HL-60/S4 treated with retinoic acid at 250 ng/mL for 4 days and 3 days (cell line): ENCODE measurements around the gene FBXO31.
"Not testable (repeated sequence)": the region's sequence is repeated elsewhere in the genome, so short reads cannot be mapped to it uniquely, and the experiment has no call there.

ENCODE experiments used
- in situ Hi-C: fragments of 300-500 bp; cut with MboI; formaldehyde crosslinking; loops from 2 replicates; pipeline ENCODE4 v1.7.0; 2022; ENCODE audit warnings: low sequenced_read_pairs

FBXO31 gene

DNA sequence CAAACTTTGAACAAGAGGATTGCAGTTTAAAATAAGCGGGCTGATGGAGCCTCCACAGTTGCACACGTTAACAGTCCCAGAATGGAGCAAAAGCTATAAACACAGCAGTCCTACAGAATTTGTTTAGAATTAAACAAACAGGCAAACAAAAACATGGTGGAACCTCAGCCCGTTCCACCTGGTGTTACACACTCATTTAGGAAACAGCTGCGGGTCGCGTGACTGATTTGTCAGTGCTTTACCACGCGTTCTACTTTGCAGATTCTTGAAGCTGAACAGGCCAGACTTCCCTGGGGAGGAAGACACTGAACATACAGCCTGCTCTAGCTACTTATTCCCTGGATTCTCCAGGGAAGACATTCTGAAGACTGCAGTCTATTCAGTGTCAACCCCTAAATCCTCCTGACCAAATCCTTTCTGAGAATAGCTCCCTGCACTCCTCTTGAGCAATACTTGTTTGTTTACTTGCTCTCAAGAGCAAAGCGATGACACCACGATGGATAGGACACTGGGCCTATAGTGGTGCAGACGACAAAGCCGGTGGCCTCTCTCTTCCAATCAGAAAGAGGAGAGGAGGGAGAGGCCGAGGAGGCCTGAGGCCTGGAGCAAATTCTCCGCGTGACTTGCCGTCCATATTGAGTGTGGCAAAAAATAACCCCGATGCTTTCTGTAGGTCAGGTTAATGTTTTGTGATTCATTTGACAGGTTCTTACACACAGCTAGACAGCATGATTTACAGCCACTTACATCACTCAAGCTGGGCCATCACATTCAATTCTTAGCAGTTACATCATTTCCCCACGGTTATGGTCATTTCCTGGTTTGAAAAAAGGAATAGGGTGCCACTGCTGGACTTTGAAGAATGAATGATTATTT, 4.6 kb upstream of the FBXO31 start:
- in situ Hi-C loops: no loop called here

DNA sequence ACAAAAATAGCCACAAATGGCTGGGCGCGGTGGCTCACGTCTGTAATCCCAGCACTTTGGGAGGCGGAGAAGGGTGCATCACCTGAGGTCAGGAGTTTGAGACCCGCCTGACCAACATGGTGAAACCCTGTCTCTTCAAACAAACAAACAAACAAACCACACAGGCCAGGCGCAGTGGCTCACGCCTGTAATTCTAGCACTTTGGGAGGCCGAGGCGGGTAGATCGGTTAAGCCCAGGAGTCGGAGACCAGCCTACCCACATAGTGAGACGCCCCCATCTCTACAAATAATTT, 1.2 kb upstream of the FBXO31 start:
- in situ Hi-C loops: not testable (repeated sequence)

DNA sequence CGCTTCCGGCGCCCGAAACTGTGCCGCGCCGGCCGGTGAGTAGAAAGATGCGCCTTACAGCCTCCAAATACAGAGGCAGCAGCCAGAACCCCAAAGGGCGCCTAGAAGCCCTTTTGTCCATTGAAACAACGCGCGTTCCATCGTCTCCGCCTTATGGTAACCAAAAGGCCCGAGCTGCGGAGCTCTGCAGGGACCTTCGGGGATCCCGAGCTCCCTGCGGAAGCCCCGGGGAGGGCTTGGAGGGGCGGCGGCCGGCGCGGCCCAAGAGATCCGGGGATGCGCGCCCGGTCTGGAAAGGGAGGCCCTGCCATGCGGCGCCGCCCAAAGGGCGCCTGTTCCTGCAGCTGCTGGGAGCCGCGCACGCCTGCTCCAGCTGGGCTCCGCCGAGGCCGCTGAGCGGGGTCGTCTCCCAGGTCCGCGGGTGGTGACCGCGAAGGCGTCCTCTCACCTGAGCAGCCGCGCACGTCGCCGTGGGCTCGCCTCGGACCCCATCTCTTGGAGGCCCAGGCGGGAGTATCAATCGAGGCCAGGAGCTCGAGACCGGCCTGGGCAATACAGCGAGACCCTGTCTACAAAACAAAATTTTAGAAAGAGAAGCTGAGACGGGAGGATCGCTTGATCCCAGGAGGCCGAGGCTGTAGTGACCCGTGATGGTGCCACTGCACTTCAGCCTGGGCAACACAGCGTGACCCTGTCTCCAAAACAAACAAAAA, 742 bp upstream of the FBXO31 start:
- in situ Hi-C loops: no loop called here

DNA sequence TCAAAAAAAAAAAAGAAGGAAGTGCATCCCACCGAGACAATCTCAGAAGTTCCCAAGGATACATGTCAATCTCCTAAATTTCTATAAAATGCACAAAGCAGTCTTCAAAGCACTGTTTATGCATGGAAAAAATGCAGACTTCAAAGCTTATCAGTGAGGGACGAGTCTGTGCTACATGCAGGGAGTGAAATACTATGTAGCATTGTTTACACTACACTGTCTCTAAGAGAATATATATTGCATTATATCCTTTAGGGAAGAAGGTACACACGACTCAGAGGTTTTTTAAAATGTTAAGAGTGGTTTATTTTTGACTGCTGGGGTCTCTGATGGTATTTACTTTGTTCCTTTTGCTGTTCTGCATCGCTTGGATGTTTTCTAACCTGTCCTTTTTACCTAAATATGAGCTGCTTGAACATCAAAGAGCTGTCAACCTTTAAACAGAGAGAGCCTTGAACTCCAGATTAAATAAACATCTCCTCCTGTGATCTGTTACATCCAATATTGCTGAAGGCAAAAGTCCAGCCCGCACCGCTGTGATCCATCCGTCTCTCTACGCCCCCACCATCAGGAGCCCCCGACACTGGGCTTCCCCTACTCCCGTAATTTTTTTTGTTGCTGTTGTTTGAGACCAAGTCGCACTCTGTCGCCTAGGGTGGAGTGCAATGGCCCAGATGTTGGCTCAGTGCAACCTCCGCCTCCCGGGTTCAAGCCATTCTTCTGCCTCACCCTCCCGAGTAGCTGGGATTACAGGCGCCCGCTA, 1.4 kb downstream of the FBXO31 start:
- in situ Hi-C loops: no loop called here

DNA sequence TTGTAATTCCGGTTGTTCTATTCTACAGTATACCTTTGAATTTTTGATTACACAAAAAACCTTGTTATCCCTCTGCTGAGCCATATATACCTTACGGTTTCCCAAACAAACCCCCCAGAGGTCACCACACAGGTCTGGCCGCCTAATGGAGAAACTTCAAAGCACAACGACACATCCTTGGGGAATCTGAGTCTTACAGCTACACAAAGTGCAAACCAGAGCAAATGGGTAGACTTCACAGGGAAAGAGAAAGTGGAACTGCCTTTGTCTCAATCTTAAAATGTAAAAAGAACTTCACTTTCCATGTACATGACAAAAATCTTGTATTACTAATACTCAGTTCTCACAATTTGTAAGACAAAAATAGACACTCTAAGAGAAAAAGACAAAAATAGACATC, 2.7 kb downstream of the FBXO31 start:
- in situ Hi-C loops: no loop called here

DNA sequence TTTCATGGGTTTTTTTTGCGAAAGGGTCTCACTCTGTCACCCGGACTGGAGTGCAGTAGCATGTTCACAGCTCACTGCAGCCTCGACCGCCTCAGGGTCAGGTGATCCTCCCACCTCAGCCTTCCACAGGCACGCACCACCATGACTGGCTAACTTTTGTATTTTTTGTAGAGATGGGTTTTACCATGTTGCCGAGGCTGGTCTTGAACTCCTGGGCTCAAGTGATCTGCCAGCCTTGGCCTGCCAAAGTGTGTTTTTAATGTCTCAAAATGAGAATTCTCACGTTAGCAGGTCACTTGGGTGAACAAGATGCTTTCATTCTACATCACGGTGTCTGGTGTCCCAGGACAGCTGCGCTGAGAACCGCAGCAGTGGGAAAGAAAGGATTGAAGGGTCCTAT, 3.2 kb downstream of the FBXO31 start:
- in situ Hi-C loops: no loop called here

DNA sequence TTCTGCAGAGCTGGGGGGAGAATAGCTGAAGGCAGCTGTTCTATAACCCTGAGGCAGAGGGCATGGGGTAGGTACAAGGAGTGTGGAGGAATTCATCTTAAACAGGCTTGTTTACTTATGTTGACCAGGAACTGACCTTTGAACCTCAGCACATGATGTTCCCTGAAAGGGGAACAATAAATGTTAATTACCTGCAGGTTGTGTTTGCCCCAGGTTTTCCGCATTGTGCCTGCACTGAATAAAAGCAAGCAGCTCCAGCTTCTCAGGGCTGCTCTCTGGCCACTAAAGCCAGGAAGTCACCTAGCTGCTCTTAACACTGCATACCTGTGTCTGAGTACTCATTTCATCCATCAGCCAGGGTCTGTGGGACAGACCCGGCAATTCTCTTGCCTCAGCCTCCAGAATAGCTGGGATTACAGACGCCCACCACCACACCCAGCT, 4.2 kb downstream of the FBXO31 start:
- in situ Hi-C loops: not testable (repeated sequence)

DNA sequence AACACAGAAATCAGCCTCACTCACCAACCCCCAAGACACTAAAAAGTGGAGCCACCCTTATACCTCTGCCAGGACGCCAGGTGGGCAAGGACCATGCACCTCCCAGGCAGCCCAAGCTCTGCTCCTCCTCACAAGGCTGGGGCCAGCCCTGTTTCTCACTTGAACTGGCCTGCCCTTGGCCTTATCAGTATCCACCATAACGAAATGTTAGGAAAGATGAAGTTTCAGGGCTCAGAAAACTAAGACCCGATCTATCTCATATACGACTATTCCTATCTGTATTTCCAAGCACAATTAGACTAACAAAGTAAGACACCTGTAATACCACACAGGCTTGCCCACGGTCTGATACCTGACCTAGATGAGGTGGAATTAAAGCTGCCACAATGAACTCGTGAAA, 6.9 kb downstream of the FBXO31 start:
- in situ Hi-C loops: no loop called here

DNA sequence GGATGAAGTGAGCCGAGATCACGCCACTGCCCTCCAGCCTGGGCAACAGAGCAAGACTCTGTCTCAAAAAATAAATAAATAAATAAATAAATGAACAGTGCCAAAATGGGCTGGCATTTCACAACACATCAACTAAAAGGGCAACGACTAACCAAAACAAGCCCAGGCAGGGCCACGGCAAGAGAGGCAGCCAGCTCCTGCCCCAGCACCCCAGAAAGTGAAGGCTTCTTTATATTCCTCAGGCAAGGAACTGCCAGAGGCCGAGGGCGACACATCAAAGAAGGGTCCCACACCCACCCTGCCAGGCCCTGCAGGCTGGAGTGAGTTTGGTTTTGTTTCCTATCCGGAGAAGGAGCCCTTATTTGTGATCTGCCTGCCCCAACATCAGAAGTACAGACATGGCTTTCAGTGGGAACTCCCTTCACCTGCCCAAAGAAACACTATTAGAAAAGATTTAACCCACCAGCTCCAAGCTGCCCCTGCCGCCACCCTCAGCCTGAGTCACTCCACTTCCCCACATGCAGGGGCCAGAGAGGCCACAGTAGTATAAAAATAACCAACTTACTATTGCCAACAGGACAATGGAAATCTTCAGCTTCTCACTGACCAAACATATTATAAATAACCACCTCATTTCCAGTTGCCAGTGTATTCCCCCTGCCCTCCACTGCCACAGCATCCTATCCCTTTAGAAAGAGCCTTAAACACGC, 8.0 kb downstream of the FBXO31 start:
- in situ Hi-C loops: no loop called here

DNA sequence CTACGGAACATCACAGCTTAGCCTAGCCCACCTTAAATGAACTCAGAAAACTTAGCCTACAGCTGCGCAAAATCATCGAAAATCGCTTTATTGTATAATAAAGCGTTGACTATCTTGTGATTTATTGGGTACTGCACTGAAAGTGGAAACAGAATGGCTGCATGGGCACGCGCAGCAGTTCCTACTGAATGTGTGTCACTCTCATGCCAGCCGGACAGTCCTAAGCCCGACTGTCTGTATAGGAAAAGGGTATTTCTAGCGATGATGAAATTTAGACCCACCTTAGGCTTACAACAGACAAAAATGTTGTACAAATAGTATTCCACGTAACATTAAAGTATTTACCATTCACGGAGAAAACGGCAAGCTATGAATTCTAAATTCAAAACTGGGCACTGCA, 9.3 kb downstream of the FBXO31 start:
- in situ Hi-C loops: no loop called here

DNA sequence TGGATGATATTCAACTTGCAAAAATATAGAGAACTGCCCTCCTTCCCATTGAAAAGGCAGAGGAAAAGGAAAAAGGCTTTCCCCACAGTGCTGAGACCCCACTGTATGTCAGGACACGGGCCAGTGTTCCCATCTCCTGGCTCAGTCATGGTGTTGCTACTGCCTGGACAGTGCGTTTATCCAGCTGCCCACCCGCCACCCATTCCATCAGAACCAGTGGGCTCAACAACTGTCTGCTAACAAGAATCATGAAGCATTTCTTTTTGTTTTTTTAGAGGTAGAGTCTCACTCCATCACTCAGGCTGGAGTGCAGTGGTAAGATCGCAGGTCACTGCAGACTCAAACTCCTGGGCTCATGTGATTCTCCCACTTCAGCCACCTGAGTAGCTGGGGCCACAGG, 11.3 kb downstream of the FBXO31 start:
- in situ Hi-C loops: no loop called here

DNA sequence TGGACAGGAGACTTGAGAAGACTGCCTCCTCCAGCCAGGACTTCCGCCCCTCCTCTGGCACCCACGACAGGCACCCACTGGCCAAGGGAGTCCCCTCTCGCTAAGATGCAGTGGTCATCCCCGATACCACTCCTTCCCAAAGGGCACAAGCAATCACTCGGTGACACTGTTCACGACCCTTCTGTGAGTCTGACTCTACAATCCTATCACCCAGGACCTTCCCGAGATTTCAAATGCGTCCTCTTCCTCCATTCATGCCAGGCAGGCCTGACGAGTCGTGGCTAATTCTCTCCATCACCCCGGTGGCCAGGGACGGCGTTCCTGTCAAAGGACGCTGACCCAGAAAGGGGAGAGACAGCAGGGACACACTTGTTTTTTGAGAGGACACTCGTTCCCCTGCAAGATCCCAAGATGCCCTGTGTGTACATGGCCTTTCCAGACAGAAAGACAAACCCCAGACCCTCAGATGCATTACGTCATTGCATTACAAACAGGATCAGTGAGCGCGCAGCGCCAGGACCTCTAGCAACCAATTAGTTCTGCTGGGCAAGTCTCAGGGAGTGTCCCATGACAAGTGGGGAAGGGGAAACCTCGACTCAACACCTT, 12.2 kb downstream of the FBXO31 start:
- in situ Hi-C loops: no loop called here

DNA sequence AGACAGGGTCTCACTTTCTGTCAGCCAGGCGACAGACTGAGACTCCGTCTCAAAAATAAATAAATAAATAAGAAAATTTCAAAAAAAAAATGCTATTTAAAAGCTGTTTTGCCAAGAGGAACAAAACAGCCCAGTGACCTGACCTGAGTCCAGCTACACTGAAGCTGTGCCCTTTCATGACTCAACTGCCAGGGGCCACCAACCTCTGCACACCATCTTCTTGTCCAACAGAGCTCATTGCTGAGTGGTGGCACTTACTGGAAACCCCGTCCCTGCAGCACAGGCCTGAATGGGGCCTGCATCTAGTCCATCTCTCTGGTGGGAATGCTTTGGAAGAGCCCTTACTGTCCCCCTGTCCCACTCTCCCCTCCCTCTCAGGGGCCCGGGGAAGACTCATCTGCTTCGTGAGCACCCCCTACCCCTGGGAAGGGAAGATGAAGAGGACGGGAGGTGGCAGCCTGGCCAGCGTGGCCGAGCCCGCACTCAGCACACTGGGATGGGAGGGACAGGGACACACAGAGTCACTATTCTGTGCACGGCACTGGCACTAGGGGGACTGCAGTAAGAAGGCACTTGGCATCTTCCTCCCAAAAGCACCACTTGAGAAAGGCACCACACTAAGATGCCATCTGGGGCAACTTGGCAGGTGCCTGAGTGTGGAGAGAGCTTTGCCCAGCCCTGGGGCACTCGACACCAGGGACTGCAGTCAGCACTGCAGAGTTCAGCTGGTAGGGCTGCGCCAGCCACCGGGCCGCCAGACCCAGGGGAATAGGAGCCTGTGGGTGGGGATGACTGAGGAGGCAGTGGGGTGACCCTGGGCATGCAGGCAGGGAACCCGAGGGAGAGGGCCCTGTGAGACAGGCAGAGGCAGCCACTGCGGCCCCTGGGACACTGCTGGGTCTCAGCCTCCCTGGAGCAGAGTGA, 13.5 kb downstream of the FBXO31 start:
- in situ Hi-C loops: no loop called here

DNA sequence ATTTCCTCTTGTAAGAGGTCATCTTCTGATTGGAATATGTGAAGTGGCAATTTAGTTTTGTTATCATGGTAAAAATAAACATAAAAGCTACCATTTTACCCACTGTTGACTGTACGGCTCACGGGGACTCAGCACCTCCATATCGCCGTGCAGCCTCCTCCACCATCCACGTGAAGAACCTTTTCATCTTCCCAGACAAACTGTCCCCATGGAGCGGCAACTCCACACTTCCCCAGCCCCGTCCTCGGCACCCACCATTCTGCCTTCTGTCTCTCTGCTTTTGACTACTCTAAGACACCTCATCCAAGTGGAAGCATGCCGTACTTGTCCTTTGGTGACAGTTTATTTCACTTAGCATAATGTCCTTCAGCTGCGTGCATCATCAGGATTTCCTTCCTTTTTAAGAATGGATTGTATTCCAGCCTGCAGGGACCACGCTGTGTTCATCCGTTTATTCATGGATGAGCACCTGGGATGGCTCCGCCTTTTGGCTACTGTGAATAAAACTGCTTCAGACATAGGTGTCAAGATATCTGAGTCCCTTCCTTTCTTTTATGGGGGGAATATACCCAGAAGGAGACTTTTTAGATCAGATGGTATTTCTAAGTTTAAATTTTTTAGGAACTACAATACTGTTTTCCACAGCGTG, 14.3 kb downstream of the FBXO31 start:
- in situ Hi-C loops: no loop called here

DNA sequence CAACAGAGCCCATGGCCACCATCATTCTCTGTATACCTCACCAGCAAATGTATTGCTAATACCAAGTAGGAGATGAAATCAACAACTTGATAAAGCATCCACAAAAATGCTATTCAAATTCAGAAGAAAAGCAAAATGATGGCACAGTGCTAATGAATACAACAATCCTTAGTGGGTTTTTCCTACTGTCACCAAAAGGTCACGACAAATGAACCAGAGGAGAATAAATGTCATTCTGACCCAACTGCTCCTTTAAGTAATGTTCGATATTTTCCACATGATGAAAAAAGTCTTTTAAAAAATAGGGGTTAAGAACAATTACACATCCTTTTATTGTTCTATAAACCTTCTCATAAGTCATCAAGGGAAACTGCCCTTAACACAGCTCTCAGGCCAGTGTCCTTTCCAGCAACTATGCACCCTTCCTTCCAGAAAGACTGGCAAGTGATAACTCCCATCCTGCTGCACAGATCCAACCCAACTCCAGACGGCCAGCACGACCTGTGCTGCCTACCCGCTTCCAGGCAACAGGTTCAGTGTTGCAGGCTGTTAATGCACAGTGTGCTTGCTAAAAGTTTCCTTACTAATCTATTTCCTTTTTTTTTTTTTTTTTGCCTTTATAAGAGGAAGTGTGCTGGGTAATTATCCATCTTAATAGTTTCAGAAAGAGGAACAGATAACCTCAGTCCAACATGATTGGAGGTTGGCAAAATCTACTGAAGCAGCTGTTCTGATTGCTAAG, 15.4 kb downstream of the FBXO31 start:
- in situ Hi-C loops: no loop called here

DNA sequence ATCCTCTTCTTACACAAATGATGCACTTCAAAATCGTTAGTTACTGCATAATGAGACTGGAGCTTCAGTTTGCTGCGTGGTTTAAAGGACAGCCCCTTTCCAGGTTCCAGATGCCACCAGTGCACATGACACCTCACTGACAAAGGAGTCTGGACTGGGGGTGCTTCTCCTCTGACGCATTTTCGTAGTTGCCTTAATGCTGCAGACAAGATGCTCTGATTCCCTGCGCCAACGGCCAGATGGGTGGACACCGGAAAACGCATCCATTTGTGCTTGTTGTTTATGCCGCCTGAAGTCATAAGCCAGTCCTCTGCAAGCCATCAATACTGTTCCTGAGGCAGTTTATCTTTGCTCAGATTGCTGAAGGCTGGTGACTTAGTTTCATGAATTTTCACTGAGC, 16.0 kb downstream of the FBXO31 start:
- in situ Hi-C loops: no loop called here

DNA sequence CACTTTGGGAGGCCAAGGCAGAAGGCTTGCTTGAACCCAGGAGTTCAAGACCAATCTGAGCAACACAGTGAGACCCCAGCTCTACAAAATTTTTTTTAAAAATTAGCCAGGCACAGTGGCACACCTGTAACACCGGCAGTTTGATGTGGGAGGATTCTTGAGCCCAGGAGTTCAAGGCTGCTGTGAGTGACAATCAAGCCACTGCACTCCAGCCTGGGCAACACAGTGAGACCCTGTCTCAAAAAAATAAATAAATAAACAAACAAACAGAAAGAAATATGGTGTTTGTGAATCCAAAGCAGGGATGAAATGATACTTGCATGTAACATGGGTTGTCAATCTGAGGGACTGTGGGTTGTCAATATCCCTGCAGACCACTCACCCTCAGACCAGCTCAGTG, 16.6 kb downstream of the FBXO31 start:
- in situ Hi-C loops: no loop called here

DNA sequence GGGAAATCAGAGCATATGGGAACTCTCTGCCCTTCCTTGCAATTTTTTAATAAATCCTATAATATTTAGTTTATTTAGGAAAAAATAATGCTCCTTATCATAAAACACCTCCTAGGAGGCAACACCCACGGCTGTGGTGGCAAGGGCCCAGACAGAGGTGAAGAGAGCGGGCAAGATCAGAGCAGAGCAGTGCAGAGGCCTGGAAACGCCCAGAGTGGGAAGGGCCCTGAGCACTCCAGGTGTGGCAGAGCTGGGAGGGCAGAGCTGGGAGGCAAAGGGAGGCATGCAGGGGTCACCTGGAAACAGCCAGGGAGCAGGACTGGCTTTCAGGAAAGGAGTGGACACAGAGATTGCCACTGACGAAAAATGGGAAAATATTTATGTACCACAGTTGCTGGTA, 17.3 kb downstream of the FBXO31 start:
- in situ Hi-C loops: no loop called here
